ENCODE results near the gene HOXB9. TPM values are rescaled to one million over a fixed set of nuclear protein-coding genes. Genes with fewer than 3 reads are reported as not detected.

Gene HOXB9
- total and polyA plus RNA-seq, 2 experiments from 2014 or later: 1.5 to 2.5 TPM

DNA sequence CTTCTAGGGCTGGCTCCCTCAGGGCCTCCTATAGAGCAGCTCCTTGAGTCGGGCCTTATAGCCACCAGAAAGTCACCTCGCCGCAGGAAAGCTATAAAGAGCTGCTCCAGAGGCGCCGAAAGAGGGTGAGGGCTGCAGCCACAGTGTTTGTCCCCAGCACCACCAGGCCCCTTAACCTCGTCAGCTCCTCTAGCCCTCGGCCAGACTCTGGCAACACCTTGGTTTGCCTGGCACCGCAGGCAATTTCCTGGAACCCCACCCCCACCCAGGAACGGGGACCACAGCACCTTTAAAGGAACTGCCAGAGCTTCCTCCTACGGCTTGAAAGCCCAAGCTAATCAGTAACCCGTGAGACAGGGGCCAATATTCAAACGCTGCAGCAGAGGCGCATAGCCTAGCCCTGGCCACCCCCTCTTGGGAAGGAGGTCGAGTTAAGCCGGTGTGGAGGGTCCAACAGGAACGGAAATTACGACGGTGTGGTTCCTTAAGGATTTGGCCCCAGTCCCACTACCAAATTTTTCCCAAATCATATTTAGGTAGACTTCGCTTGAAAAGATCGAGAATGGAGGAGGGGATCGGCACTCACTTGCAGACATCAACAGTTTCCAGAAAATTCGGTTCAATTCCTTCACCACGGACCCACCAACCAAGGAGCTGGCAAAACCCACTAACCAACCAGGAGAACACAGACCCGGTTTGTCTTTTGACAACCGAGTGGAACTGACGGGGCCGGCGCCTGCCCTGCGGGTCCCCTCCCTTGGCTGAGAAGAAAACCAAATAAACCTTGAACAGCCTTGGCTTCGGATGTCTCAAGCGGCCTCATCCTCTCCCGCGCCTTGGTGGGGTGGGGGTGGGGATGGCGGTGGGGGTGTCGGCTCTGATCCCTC is 24.4 kb downstream of the HOXB9 start:
- H3K4me2 ChIP-seq: peak overlapping the region; percentile 71
- peaks cover 99% of the 10 kb centered on the region for H3K27me3 ChIP-seq

DNA sequence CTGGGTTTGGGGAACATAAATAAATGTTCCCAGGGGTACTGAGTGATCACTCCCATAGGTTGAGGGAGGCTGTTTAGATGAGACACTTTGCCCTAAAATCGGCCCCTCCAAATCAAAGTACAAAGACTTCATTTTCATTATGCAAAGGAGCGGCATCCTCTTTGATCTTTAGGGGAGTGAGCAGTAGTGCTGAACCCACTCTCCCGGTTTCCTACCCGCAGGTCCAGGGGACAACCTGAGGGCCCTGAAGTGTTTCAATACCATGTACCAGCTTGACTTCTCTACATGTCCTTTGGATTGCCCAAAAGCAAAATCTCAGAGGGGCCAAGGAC is 25.0 kb downstream of the HOXB9 start:
- Histone ChIP-seq H3K27ac (peak overlapping the region; percentile 30), H3K9me3 (ENCODE audit: low read depth) (no peaks in the 10 kb centered on the region), H3K4me1 (ENCODE audit: insufficient read depth) (peaks cover 10% of the 10 kb centered on the region), H4K20me1 (ENCODE audit: insufficient read depth, poor library complexity, severe bottlenecking) (no peaks in the 10 kb centered on the region), H3K36me3 (replicated peaks; ENCODE audit: insufficient read depth, low read depth) (no peaks in the 10 kb centered on the region), H3K27me3 (peaks cover 99% of the 10 kb centered on the region), H3K4me3 (no peak overlapping the region), H3K9me2 (replicated peaks; ENCODE audit: insufficient read depth) (no peaks in the 10 kb centered on the region), H3K4me2 (peak overlapping the region; percentile 71), H3K79me2 (no peaks in the 10 kb centered on the region), H2AFZ (no peak overlapping the region)
- no peak for DNase-seq (ENCODE audit: low spot score)
- 22% methylated on average over 4 of the region's 4 CpGs for WGBS (ENCODE audit: low lambda C conversion rate, missing lambda C conversion rate)
- TF ChIP-seq EZH2 (IDR thresholded peaks at IDR 0.05; ENCODE audit: borderline replicate concordance) (no peak), EZH2phosphoT487 (IDR thresholded peaks at IDR 0.05; ENCODE audit: low read depth, severe bottlenecking, unreplicated experiment) (no peak)
- TF ChIP-seq, protein P1, sequence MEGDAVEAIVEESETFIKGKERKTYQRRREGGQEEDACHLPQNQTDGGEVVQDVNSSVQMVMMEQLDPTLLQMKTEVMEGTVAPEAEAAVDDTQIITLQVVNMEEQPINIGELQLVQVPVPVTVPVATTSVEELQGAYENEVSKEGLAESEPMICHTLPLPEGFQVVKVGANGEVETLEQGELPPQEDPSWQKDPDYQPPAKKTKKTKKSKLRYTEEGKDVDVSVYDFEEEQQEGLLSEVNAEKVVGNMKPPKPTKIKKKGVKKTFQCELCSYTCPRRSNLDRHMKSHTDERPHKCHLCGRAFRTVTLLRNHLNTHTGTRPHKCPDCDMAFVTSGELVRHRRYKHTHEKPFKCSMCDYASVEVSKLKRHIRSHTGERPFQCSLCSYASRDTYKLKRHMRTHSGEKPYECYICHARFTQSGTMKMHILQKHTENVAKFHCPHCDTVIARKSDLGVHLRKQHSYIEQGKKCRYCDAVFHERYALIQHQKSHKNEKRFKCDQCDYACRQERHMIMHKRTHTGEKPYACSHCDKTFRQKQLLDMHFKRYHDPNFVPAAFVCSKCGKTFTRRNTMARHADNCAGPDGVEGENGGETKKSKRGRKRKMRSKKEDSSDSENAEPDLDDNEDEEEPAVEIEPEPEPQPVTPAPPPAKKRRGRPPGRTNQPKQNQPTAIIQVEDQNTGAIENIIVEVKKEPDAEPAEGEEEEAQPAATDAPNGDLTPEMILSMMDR (IDR thresholded peaks at IDR 0.05; ENCODE audit: poor library complexity): no peak

More for the DNA sequence above, 24.4 kb downstream of the HOXB9 start:
- Histone ChIP-seq H3K79me2 (no peaks in the 10 kb centered on the region), H3K9me3 (ENCODE audit: low read depth) (no peaks in the 10 kb centered on the region), H3K4me3 (peak overlapping the region; percentile 2), H2AFZ (no peak overlapping the region), H3K27ac (no peak overlapping the region), H3K9me2 (replicated peaks; ENCODE audit: insufficient read depth) (no peaks in the 10 kb centered on the region), H3K36me3 (replicated peaks; ENCODE audit: insufficient read depth, low read depth) (no peaks in the 10 kb centered on the region), H4K20me1 (ENCODE audit: insufficient read depth, poor library complexity, severe bottlenecking) (no peaks in the 10 kb centered on the region), H3K4me1 (ENCODE audit: insufficient read depth) (peaks cover 10% of the 10 kb centered on the region)
- 10% methylated on average over 35 of the region's 35 CpGs for WGBS (ENCODE audit: low lambda C conversion rate, missing lambda C conversion rate)
- TF ChIP-seq EZH2phosphoT487 (IDR thresholded peaks at IDR 0.05; ENCODE audit: low read depth, severe bottlenecking, unreplicated experiment): no peak
- peak; percentile 33 for TF ChIP-seq EZH2 (IDR thresholded peaks at IDR 0.05; ENCODE audit: borderline replicate concordance)
- TF ChIP-seq, protein P1 (IDR thresholded peaks at IDR 0.05; ENCODE audit: poor library complexity): no peak
- peak; percentile 30 for DNase-seq (ENCODE audit: low spot score)

DNA sequence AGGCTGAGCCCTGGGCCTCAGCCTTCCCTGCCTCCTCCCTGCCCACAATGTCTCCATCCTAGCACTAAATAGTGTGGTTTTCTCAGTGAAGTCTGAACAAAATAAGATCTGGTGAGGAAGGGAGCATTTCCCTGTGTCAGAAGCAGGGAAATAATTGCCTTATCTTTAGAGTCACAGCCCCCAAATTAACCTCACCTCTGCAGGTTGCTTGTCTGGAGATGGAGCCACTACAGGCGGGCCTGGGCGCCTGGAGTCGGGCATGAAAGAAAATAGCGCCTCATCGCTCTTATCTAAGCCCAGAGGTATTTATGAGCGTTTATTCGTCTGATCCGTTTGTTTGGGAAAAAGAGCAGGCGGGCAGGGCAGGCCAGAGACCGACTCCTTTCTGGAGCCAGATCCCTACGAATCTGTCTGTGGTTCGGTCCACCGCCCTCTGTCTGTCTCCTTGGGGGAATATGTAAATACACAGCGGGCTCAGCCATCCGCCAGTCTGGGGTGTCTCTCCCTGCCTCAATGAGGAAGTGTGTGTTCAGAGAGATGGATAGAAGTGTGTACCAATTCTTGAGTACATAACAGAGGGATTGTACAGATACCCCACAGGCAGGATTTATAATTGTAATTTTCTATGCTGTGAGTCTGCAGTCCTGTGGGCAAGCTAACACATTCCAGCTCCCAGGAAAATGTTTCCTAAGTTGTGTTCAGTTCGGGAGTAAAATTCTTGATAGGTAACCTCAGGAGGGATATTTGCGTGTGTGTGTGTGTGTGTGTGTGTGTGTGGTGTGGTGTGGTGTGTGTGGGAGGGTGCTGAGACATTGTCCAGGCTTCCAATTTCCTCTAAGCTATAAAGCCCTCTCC is 25.7 kb downstream of the HOXB9 start:
- H3K9me3 ChIP-seq (ENCODE audit: low read depth): no peaks in the 10 kb centered on the region
- H3K4me1 ChIP-seq (ENCODE audit: insufficient read depth): peaks cover 10% of the 10 kb centered on the region
- H3K27ac ChIP-seq: peak overlapping the region; percentile 30
- no peaks in the 10 kb centered on the region for H3K9me2 ChIP-seq (replicated peaks; ENCODE audit: insufficient read depth)
- H3K4me2 ChIP-seq: peak overlapping the region; percentile 71
- no peak overlapping the region for H2AFZ ChIP-seq
- H3K36me3 ChIP-seq (replicated peaks; ENCODE audit: insufficient read depth, low read depth): no peaks in the 10 kb centered on the region
- H3K4me3 ChIP-seq: no peak overlapping the region
- TF ChIP-seq EZH2phosphoT487 (IDR thresholded peaks at IDR 0.05; ENCODE audit: low read depth, severe bottlenecking, unreplicated experiment): no peak
- TF ChIP-seq EZH2 (IDR thresholded peaks at IDR 0.05; ENCODE audit: borderline replicate concordance): peak; percentile 7
- H3K79me2 ChIP-seq: no peaks in the 10 kb centered on the region
- peak; percentile 37 for DNase-seq (ENCODE audit: low spot score)
- WGBS (ENCODE audit: low lambda C conversion rate, missing lambda C conversion rate): 11% methylated on average over 17 of the region's 17 CpGs
- peaks cover 98% of the 10 kb centered on the region for H3K27me3 ChIP-seq
- H4K20me1 ChIP-seq (ENCODE audit: insufficient read depth, poor library complexity, severe bottlenecking): no peaks in the 10 kb centered on the region

All from hepatocyte (in vitro differentiated cells).